Measurements from ENCODE around the gene TEX264.

TEX264 gene

GRCh38 chr3:51711352-51712037, 40.4 kb downstream of the TEX264 start:
- FAIRE-seq (no peak), DNase-seq (ENCODE audit: extremely low spot score, insufficient read length, low read depth) (no peak)

DNA sequence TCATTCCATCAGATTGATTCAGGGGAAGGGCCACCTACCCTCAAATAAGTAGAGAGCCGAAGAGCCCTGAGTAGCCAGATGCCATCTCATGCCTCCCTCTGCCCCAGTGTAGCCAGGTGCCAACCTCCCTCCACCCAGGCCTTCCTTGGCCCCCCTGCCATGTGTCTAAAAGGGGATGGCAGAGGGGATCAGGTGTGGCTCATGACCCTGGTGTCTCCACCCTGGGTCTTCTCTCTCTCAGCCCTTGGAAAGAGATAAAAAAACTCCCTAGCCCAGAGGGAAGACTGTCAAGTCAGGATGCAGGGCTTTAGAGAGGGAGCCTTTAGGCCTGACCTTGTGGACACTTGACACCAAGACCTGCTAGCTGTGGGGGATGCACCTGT, 41.0 kb downstream of the TEX264 start:
- no peak for DNase-seq (ENCODE audit: extremely low spot score, insufficient read length, low read depth)
- FAIRE-seq = no peak

DNA sequence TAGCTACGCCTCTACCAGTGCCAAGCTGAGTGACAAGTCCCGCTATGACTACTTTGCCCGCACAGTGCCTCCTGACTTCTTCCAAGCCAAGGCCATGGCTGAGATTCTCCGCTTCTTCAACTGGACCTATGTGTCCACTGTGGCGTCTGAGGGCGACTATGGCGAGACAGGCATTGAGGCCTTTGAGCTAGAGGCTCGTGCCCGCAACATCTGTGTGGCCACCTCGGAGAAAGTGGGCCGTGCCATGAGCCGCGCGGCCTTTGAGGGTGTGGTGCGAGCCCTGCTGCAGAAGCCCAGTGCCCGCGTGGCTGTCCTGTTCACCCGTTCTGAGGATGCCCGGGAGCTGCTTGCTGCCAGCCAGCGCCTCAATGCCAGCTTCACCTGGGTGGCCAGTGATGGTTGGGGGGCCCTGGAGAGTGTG, 41.5 kb downstream of the TEX264 start:
- FAIRE-seq (no peak), DNase-seq (ENCODE audit: extremely low spot score, insufficient read length, low read depth) (no peak)

- DNase-seq (ENCODE audit: extremely low spot score, insufficient read length, low read depth) = no peak
- FAIRE-seq = no peak
These were observed 41.9 kb downstream of the TEX264 start for GRCh38 chr3:51712963-51713362.

- FAIRE-seq = no peak
These were observed 44.4 kb downstream of the TEX264 start for GRCh38 chr3:51715231-51715976.

DNA sequence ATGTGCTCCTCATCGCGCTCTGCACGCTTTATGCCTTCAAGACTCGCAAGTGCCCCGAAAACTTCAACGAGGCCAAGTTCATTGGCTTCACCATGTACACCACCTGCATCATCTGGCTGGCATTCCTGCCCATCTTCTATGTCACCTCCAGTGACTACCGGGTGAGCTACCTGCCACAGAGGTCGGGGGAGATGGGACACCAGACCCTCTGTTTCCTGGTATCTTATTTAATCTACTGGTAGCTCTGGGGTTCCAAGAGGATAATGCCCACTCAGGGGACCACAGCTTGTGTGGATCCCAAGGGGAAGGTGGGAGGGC, 44.9 kb downstream of the TEX264 start:
- FAIRE-seq = no peak
- no peak for DNase-seq (ENCODE audit: extremely low spot score, insufficient read length, low read depth)

More at GRCh38 chr3:51715231-51715976, 44.4 kb downstream of the TEX264 start:
- DNase-seq (ENCODE audit: extremely low spot score, insufficient read length, low read depth) = no peak

- no peak for DNase-seq (ENCODE audit: extremely low spot score, insufficient read length, low read depth)
- FAIRE-seq = no peak
These were observed 45.8 kb downstream of the TEX264 start for GRCh38 chr3:51716805-51717204.

GRCh38 chr3:51717446-51717845, 46.4 kb downstream of the TEX264 start:
- DNase-seq (ENCODE audit: extremely low spot score, insufficient read length, low read depth) (no peak), FAIRE-seq (no peak)

- no peak for FAIRE-seq
- no peak for DNase-seq (ENCODE audit: extremely low spot score, insufficient read length, low read depth)
These were observed 46.9 kb downstream of the TEX264 start for GRCh38 chr3:51717947-51718346.

- peak; percentile 72 for DNase-seq (ENCODE audit: extremely low spot score, insufficient read length, low read depth)
- FAIRE-seq = peak; percentile 91
These were observed 47.7 kb downstream of the TEX264 start for GRCh38 chr3:51718547-51719409.

DNA sequence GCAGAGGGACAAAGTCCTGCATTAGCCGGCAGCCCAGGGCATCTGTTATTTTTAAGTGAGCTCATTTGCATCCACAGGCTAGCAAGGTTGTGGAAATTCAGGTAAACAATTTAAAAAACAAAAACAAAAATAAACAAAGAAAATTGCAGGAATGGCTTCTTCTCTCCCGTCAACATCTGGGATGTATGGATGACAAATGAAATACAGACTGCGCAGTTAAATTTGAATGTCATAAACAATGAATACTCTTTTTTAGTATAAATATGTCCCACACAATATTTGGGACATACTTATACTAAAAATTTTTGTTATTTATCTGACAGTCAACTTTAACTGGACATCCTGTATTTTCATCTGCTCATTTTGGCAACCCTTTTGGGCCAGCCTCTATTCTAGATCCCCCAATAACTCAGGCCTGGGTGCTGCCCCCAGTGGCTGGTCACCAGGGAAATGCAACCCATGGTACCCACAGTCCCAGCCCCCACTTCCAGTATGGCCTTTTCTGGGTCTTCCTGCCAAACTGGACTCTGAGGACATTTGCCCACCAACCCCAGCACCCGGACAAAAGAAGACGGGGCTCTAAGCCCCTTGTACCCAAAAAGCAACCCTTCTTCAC, 48.5 kb downstream of the TEX264 start:
- no peak for DNase-seq (ENCODE audit: extremely low spot score, insufficient read length, low read depth)
- FAIRE-seq = no peak

DNA sequence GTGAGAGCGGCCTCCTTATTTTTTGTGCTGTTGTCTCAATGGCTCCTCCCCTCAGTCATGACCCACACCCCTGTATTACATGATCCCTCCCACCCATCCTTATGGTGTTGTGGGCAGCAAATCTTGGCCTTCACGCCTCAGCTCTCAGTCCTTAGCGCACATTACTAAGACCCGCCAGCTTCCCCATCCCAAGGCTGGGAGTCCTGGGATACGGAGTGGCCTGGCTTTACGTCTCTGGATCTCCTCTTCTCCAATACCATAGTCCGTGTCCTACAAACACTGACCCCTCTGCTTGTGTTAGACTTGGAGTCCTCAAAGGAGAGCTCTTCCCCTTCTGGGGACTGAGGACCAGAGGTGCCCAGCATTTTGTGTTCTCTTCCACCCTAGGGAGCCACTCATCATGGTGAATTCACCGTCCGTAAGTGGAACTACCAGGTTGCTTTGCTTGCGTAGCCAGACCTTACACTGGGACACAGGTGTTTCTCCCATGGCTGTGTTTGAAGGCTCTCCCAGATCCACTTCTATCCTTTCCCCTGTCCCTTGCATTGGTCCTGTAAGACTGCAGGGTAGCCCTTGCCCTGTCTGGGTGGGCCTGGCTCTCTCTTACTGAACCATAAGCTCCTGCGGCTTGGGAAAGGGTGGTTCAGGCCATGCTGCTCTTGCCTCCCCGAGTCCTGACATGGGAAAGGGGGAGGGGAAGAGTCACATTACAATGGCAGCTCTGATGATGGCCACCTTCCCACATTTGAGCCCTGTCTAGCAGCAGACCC, 49.4 kb downstream of the TEX264 start:
- DNase-seq (ENCODE audit: extremely low spot score, insufficient read length, low read depth) (no peak), FAIRE-seq (no peak)

DNA sequence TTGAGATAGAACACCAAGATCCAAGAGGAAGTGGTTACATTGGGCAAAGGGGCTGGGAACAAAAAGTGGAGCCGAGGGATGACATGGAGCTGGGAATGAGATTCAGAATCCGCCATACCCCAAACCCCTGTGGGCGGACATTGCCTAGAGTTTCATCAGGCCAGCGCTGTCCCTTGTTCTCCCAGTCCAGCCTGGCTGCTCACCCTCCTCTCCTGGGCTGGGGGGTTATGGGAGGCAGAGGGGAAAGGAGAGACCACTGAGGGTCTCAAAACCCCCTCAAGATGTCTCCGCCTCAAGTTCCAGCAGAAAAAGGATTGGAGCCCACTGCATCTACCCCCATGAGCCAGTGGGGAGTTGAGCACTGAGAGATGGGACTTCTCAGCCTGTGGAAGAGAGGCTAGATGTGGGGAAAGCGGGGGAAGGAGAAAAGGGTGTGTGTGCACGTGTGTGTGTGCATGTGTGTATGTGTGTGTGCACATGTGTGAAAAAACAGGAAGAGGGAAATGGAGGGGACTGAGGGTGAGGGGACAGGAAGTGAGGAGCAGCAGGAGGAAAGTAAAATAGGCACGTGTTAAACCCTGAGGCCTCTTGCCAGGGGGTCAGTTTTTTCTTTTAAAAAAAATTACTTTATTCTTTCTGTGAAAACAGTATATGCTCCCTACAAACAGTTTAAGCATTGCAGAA, 50.2 kb downstream of the TEX264 start:
- no peak for DNase-seq (ENCODE audit: extremely low spot score, insufficient read length, low read depth)
- no peak for FAIRE-seq

- DNase-seq (ENCODE audit: extremely low spot score, insufficient read length, low read depth) (no peak), FAIRE-seq (no peak)
These were observed 51.3 kb downstream of the TEX264 start for GRCh38 chr3:51722362-51722761.

DNA sequence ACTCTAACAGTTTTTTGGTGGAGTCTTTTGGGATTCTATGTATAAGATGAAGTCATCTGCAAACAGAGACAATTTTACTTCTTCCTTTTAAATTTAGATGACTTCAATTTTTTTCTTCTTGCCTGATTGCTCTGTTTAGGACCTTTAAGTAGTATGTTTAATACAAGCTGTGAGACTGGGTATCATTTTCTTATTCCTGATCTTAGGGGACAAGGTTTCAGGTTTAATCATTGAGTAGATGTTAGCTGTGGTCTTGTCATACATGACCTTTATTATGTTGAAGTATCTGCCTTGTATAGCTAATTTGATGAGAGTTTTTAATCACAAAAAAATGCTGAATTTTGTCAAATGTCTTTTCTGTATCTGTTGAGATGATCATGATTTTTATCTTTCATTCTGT, 56.4 kb downstream of the TEX264 start:
- FAIRE-seq (no peak), DNase-seq (ENCODE audit: extremely low spot score, insufficient read length, low read depth) (no peak)

DNA sequence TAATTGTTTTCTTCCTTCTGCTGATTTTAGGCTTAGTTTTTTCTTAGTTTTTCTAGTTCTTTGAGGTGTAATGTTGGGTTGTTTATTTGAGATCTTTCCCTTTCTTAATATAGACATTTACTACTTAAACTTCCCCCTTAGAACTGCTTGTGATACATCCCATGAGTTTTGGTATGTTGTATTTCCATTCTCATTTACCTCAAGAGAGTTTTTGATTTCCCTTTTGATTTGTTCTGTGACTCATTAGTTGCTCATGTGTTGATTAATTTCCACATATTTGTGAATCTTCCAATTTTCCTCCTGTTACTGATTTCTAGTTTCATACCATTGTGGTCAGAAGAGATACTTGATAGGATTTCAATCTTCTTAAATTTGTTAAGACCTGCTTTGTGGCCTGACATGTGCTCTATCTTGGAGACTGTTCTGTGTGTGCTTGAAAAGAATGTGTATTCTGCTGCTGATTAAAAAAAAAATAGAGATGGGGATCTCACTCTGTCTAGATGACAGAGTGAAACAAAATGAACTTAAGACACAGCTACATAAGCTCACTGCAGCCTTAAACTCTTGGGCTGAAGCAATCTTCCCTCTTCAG, 58.1 kb downstream of the TEX264 start:
- DNase-seq (ENCODE audit: extremely low spot score, insufficient read length, low read depth) (no peak), FAIRE-seq (no peak)

DNA sequence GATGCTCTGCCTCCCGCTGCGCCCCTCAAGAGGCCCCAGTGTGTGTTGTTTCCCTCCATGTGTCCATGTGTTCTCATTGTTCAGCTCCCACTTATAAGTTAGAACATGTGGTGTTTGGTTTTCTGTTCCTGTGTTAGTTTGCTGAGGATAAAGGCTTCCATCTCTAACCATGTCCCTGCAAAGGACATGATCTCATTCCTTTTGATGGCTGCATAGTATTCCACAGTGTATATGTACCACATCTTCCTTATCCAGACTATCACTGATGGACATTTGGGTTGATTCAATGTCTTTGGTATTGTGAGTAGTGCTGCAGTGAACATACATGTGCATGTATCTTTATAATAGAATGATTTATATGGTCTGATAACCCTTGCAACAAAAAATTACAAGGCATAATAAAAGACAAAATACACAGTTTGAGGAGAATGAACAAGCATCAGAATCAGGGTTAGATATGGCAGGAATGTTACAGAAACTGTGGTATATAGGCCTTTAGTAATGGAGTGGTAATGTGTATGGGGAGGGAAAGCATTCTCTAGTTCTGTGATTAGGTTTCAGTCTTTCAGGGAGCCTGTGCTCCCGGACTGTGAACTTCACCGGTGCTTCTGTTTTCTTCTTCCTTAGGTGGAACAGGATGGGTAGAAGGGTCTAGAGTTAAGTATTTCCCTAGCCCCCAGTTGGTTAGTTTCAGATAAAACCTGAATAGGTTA, 63.0 kb downstream of the TEX264 start:
- DNase-seq (ENCODE audit: extremely low spot score, insufficient read length, low read depth) (no peak), FAIRE-seq (no peak)

GRCh38 chr3:51734572-51734907, 63.5 kb downstream of the TEX264 start:
- DNase-seq (ENCODE audit: extremely low spot score, insufficient read length, low read depth) (no peak), FAIRE-seq (peak; percentile 21)

All from GM18507 (cell line).